ENCODE results near the gene CYB561. TPM values are rescaled to one million over a fixed set of nuclear protein-coding genes. Genes with fewer than 3 reads are reported as not detected.

The CYB561 gene
- total RNA-seq, 2 donors from 2014 or later = 19.0 to 23.7 TPM

- peak overlapping the region; percentile 27 to 60 for H3K27ac ChIP-seq
These were observed 39.3 kb downstream of the CYB561 start for GRCh38 chr17:63406689-63407330.

GRCh38 chr17:63405741-63406261, 40.3 kb downstream of the CYB561 start:
- no peaks in the 10 kb centered on the region for H3K27me3 ChIP-seq (replicated peaks; ENCODE audit: insufficient read depth)
- peak; percentile 56 for TF ChIP-seq CTCF (IDR thresholded peaks at IDR 0.05)
- no peak overlapping the region for H3K27ac ChIP-seq
- no peak overlapping the region for H3K4me3 ChIP-seq
- no peaks in the 10 kb centered on the region for H3K36me3 ChIP-seq
- DNase-seq (ENCODE audit: low spot score) (no peak), ATAC-seq (ENCODE audit: insufficient number of reproducible peaks, low FRiP score, low read depth) (no peak)
- no peaks in the 10 kb centered on the region for H3K9me3 ChIP-seq
- peaks cover 4 to 23% of the 10 kb centered on the region in 2 donors for H3K4me1 ChIP-seq (ENCODE audit: control insufficient read depth in 1 of 2, low read depth in 2 of 2)

More at GRCh38 chr17:63406689-63407330, 39.3 kb downstream of the CYB561 start:
- Histone ChIP-seq H3K9me3 (no peaks in the 10 kb centered on the region), H3K27me3 (replicated peaks; ENCODE audit: insufficient read depth) (no peaks in the 10 kb centered on the region), H3K4me3 (no peak overlapping the region), H3K36me3 (no peaks in the 10 kb centered on the region), H3K4me1 (ENCODE audit: control insufficient read depth in 1 of 2, low read depth in 2 of 2) (peaks cover 4 to 23% of the 10 kb centered on the region in 2 donors)
- DNase-seq (ENCODE audit: low spot score) (peak; percentile 35), ATAC-seq (ENCODE audit: insufficient number of reproducible peaks, low FRiP score, low read depth) (peak; percentile 59)
- TF ChIP-seq CTCF (IDR thresholded peaks at IDR 0.05) = peak; percentile 85

GRCh38 chr17:63405020-63405419, 41.1 kb downstream of the CYB561 start:
- no peak for ATAC-seq (ENCODE audit: insufficient number of reproducible peaks, low FRiP score, low read depth)
- peaks cover 5 to 25% of the 10 kb centered on the region in 2 donors for H3K4me1 ChIP-seq (ENCODE audit: control insufficient read depth in 1 of 2, low read depth in 2 of 2)
- no peak overlapping the region for H3K27ac ChIP-seq
- no peaks in the 10 kb centered on the region for H3K27me3 ChIP-seq (replicated peaks; ENCODE audit: insufficient read depth)
- no peaks in the 10 kb centered on the region for H3K36me3 ChIP-seq
- no peak for DNase-seq (ENCODE audit: low spot score)
- H3K4me3 ChIP-seq = no peak overlapping the region
- H3K9me3 ChIP-seq = no peaks in the 10 kb centered on the region
- no peak for TF ChIP-seq CTCF (IDR thresholded peaks at IDR 0.05)

GRCh38 chr17:63402431-63403212, 43.5 kb downstream of the CYB561 start:
- ATAC-seq (ENCODE audit: insufficient number of reproducible peaks, low FRiP score, low read depth) (no peak), DNase-seq (ENCODE audit: low spot score) (no peak)
- Histone ChIP-seq H3K27me3 (replicated peaks; ENCODE audit: insufficient read depth) (no peaks in the 10 kb centered on the region), H3K36me3 (no peaks in the 10 kb centered on the region), H3K4me3 (no peak overlapping the region), H3K27ac (no peak overlapping the region), H3K9me3 (no peaks in the 10 kb centered on the region), H3K4me1 (ENCODE audit: control insufficient read depth in 1 of 2, low read depth in 2 of 2) (peaks cover 14 to 45% of the 10 kb centered on the region in 2 donors)
- no peak for TF ChIP-seq CTCF (IDR thresholded peaks at IDR 0.05)

- H3K27ac ChIP-seq = peak overlapping the region in 1 of 2 donors; percentile 28
- no peak for TF ChIP-seq CTCF (IDR thresholded peaks at IDR 0.05)
- H3K9me3 ChIP-seq = no peaks in the 10 kb centered on the region
- no peaks in the 10 kb centered on the region for H3K27me3 ChIP-seq (replicated peaks; ENCODE audit: insufficient read depth)
- peaks cover 20 to 50% of the 10 kb centered on the region in 2 donors for H3K4me1 ChIP-seq (ENCODE audit: control insufficient read depth in 1 of 2, low read depth in 2 of 2)
- no peak overlapping the region for H3K4me3 ChIP-seq
- ATAC-seq (ENCODE audit: insufficient number of reproducible peaks, low FRiP score, low read depth) (no peak), DNase-seq (ENCODE audit: low spot score) (no peak)
- no peaks in the 10 kb centered on the region for H3K36me3 ChIP-seq
These were observed 46.2 kb downstream of the CYB561 start for GRCh38 chr17:63399856-63400255.

Data from thoracic aorta (tissue), 2 donors.